GM18870 (cell line): ENCODE measurements around the gene KCNJ11.

ENCODE experiments used
- ATAC-seq: cut with Tn5 transposase; IDR thresholded peaks from one replicate; pipeline ENCODE4 v1.9.1; 2021; ENCODE audit warnings: moderate library complexity; ENCODE audit not compliant: unreplicated experiment

The KCNJ11 gene

DNA sequence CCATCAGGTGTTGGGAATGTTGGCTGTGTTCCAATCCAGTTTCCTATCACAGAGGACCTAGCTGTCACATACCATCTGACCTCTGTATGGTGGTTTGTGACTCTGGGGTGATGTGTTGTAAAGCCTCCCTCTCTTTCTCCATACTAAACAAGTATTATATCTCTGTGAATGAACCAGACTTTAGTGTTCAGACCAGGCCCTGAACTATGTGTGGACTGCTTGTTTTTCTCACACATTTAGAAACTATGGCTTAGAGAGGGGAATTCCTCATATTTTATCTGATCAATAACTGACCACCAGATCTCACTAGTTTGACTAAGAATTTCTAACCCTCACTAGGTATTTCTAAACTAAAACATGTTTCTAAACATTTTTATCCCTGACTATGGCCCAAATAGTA is 19.4 kb downstream of the KCNJ11 start:
- no peak for ATAC-seq

- ATAC-seq, result no peak
These were observed 19.9 kb downstream of the KCNJ11 start for GRCh38 chr11:17368551-17368950.

DNA sequence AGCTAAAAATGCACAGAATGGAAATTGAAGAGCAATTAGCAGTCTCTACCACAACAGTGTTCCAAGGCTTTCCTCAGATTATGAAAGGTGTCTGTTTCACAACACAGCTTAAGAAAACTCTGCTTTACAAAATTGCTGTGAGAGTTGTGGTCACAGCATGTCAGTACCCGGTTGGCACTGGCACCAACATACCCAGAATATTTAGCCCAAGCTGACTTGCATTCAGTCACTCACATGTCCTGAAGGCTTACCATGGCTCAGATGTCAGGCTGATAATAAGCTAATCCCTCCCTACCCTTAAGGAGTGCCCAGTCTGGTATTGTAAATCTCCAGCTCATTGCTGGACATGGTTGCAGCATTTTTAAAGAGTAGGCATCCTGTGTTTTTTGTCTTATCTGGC is 22.0 kb downstream of the KCNJ11 start:
- ATAC-seq, result no peak

GRCh38 chr11:17354601-17354991 is 33.9 kb downstream of the KCNJ11 start:
- peak; percentile 56 for ATAC-seq

- no peak for ATAC-seq
These were observed 34.4 kb downstream of the KCNJ11 start for GRCh38 chr11:17353821-17354600.

DNA sequence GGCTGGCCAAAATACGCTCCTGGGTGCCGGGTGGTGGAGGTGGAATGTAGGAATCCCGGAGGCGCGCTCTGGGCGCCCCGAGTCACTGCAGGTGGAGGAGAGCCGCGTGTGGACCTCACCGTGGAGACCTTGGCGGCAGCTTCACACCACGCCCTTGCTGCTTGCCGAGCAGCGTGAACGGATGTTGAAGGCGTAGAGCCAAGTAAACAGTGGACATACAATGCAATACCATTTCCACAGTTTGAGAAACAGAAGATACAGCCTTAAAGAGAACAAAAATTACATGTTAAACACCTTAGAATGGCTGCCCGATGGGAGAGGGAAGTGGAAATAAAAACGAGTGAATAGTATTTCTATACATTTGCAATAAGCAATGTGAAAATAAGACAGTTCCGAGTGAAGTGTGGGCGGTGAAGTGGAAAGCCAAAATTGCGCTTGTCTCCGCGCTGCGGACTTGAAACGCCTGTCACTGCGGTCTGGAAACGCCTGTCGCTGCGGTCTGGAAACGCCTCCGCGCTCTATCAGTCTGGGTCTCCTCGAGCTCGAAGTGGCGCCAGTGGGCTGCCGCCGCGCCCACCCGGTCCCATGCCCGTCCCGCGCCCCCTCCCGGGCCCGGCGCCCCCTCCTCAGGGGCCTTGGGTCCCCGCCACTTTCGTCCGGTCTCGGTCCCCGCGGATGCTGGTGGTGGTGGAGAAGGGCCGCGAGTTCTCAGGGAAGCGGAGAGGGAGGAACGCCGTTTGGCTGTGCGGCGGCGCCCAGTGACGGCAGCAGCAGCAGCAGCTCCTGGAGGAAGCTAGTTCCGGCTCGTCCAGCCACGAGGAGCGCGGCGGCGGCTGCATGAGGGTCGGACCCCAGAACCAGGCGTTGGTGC is 35.3 kb downstream of the KCNJ11 start:
- ATAC-seq, result no peak

GRCh38 chr11:17351510-17352176 is 36.8 kb downstream of the KCNJ11 start, which contains the start of gene NCR3LG1:
NCR3LG1 (plus strand) TSS chr11:17351800; CDS start chr11:17351970, 170 bp downstream.
- ATAC-seq, result no peak

- no peak for ATAC-seq
These were observed 37.3 kb downstream of the KCNJ11 start for GRCh38 chr11:17351172-17351509.

- no peak for ATAC-seq
These were observed 37.8 kb downstream of the KCNJ11 start for GRCh38 chr11:17350455-17351171.

GRCh38 chr11:17347676-17348075 is 40.8 kb downstream of the KCNJ11 start:
- no peak for ATAC-seq

- no peak for ATAC-seq
These were observed 44.6 kb downstream of the KCNJ11 start for GRCh38 chr11:17343907-17344306.

GRCh38 chr11:17343257-17343656 is 45.2 kb downstream of the KCNJ11 start:
- ATAC-seq, result no peak
